Endothelial cell (in vitro differentiated cells): Measurements from ENCODE around the gene NENF. TPM values are rescaled to one million over a fixed set of nuclear protein-coding genes. Genes with fewer than 3 reads are reported as not detected.

Source experiments
- DNase-seq: peaks from one replicate; pipeline ENCODE4 v3.0.0; 2021; ENCODE audit warnings: low spot score
- H3K27ac Mint-ChIP-seq: one replicate; pipeline ENCODE4 v1.8.0; 2021; ENCODE audit warnings: mixed read lengths, inconsistent platforms; ENCODE audit not compliant: unreplicated experiment
- H3K27me3 Mint-ChIP-seq: one replicate; pipeline ENCODE4 v1.8.0; 2021; ENCODE audit warnings: mild to moderate bottlenecking, moderate library complexity, mixed read lengths, inconsistent platforms; ENCODE audit not compliant: unreplicated experiment
- H3K36me3 Mint-ChIP-seq: one replicate; pipeline ENCODE4 v1.8.0; 2021; ENCODE audit warnings: mild to moderate bottlenecking, low read depth, mixed read lengths, inconsistent platforms; ENCODE audit not compliant: unreplicated experiment
- H3K4me1 Mint-ChIP-seq: one replicate; pipeline ENCODE4 v1.8.0; 2021; ENCODE audit warnings: mild to moderate bottlenecking, mixed read lengths, inconsistent platforms; ENCODE audit not compliant: unreplicated experiment
- H3K4me3 Mint-ChIP-seq: one replicate; pipeline ENCODE4 v1.8.0; 2021; ENCODE audit warnings: mild to moderate bottlenecking, mixed read lengths, inconsistent platforms; ENCODE audit not compliant: unreplicated experiment
- H3K9me3 Mint-ChIP-seq: one replicate; pipeline ENCODE4 v1.8.0; 2021; ENCODE audit warnings: mixed read lengths, inconsistent platforms; ENCODE audit not compliant: unreplicated experiment
- CTCF ChIP-seq: fragments of 200-600 bp; sonication (generic); IDR thresholded peaks from one replicate; pipeline ENCODE4 v1.5.0; 2021; ENCODE audit warnings: antibody characterized with exemption; ENCODE audit not compliant: unreplicated experiment
- total RNA-seq: library from RNA; stranded (reverse); fragmentation: NEBNext Ultra II Directional; extraction: Animal tissue kit (Norgen Biotek cat#: 25700); gene quantifications from one replicate; pipeline ENCODE4 v1.2.1, GENCODE V29; 2021; ENCODE audit not compliant: unreplicated experiment

Gene NENF
- total RNA-seq, 1 donor from 2014 or later, result 25.6 TPM

- H3K9me3 Mint-ChIP-seq, result no peaks in the 10 kb centered on the region
- H3K27me3 Mint-ChIP-seq, result peaks cover 23% of the 10 kb centered on the region
- no peak overlapping the region for H3K27ac Mint-ChIP-seq
- H3K4me3 Mint-ChIP-seq, result no peak overlapping the region
- peaks cover 4% of the 10 kb centered on the region for H3K36me3 Mint-ChIP-seq
- TF ChIP-seq CTCF, result no peak
- DNase-seq, result no peak
- peaks cover 7% of the 10 kb centered on the region for H3K4me1 Mint-ChIP-seq
These were observed 31.0 kb downstream of the NENF start for GRCh38 chr1:212463565-212464285.

- Mint-ChIP-seq H3K36me3 (peaks cover 4% of the 10 kb centered on the region), H3K9me3 (no peaks in the 10 kb centered on the region), H3K4me3 (no peak overlapping the region), H3K4me1 (peaks cover 7% of the 10 kb centered on the region), H3K27ac (no peak overlapping the region), H3K27me3 (peaks cover 29% of the 10 kb centered on the region)
- DNase-seq, result no peak
- no peak for TF ChIP-seq CTCF
These were observed 32.6 kb downstream of the NENF start for GRCh38 chr1:212465311-212465710.

GRCh38 chr1:212466437-212466836, 33.7 kb downstream of the NENF start:
- H3K9me3 Mint-ChIP-seq, result no peaks in the 10 kb centered on the region
- no peak for DNase-seq
- H3K4me3 Mint-ChIP-seq, result no peak overlapping the region
- H3K27ac Mint-ChIP-seq, result peak overlapping the region; percentile 42
- TF ChIP-seq CTCF, result no peak
- H3K36me3 Mint-ChIP-seq, result peaks cover 4% of the 10 kb centered on the region
- H3K4me1 Mint-ChIP-seq, result peaks cover 7% of the 10 kb centered on the region
- H3K27me3 Mint-ChIP-seq, result peaks cover 29% of the 10 kb centered on the region

- TF ChIP-seq CTCF, result no peak
- H3K9me3 Mint-ChIP-seq, result no peaks in the 10 kb centered on the region
- peak overlapping the region; percentile 42 for H3K27ac Mint-ChIP-seq
- no peak overlapping the region for H3K4me3 Mint-ChIP-seq
- H3K4me1 Mint-ChIP-seq, result peaks cover 7% of the 10 kb centered on the region
- peaks cover 29% of the 10 kb centered on the region for H3K27me3 Mint-ChIP-seq
- no peak for DNase-seq
- H3K36me3 Mint-ChIP-seq, result peaks cover 4% of the 10 kb centered on the region
These were observed 34.4 kb downstream of the NENF start for GRCh38 chr1:212466898-212467650.
